ENCODE results near the gene B9D1.

The B9D1 gene

GRCh38 chr17:19306160-19307111 is 56.1 kb downstream of the B9D1 start:
- TF ChIP-seq TAF1 (IDR thresholded peaks at IDR 0.05; ENCODE audit: borderline replicate concordance, insufficient read depth, low read length) (no peak), FOXP2 (optimal IDR thresholded peaks at IDR 0.05; ENCODE audit: borderline replicate concordance, extremely low read depth, extremely low read length, insufficient read depth) (no peak), SIN3A (IDR thresholded peaks at IDR 0.05; ENCODE audit: borderline replicate concordance, insufficient read depth, low read length) (no peak), POLR2AphosphoS5 (IDR thresholded peaks at IDR 0.05; ENCODE audit: low read depth, low read length) (no peak)
- TF ChIP-seq, protein P1, sequence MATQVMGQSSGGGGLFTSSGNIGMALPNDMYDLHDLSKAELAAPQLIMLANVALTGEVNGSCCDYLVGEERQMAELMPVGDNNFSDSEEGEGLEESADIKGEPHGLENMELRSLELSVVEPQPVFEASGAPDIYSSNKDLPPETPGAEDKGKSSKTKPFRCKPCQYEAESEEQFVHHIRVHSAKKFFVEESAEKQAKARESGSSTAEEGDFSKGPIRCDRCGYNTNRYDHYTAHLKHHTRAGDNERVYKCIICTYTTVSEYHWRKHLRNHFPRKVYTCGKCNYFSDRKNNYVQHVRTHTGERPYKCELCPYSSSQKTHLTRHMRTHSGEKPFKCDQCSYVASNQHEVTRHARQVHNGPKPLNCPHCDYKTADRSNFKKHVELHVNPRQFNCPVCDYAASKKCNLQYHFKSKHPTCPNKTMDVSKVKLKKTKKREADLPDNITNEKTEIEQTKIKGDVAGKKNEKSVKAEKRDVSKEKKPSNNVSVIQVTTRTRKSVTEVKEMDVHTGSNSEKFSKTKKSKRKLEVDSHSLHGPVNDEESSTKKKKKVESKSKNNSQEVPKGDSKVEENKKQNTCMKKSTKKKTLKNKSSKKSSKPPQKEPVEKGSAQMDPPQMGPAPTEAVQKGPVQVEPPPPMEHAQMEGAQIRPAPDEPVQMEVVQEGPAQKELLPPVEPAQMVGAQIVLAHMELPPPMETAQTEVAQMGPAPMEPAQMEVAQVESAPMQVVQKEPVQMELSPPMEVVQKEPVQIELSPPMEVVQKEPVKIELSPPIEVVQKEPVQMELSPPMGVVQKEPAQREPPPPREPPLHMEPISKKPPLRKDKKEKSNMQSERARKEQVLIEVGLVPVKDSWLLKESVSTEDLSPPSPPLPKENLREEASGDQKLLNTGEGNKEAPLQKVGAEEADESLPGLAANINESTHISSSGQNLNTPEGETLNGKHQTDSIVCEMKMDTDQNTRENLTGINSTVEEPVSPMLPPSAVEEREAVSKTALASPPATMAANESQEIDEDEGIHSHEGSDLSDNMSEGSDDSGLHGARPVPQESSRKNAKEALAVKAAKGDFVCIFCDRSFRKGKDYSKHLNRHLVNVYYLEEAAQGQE (IDR thresholded peaks at IDR 0.05; ENCODE audit: insufficient read depth in 1 of 2, low read depth in 2 of 2, low read length in 2 of 2), result no peak

DNA sequence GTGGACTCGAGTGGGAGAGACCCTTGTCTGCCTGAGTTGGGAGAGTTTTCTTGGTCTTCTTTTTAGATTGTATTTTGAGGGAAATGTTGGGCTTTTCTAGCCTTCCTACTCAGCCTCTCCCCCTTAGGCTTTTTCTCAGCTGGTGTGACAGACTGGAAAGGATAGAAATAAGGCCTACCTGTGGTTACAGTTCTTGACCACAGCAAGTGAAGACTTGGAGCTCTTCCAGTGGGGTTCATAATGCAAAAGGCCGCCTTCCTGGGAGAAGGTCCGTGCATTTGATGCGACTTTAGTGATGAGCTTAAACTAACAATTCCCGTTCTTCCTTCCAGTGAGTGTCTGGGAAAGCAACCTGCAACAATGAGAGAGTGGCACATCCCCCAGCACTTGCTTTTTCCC is 56.8 kb downstream of the B9D1 start:
- no peak for TF ChIP-seq POLR2AphosphoS5 (IDR thresholded peaks at IDR 0.05; ENCODE audit: low read depth, low read length)
- TF ChIP-seq, protein P1 (IDR thresholded peaks at IDR 0.05; ENCODE audit: insufficient read depth in 1 of 2, low read depth in 2 of 2, low read length in 2 of 2), result no peak
- no peak for TF ChIP-seq TAF1 (IDR thresholded peaks at IDR 0.05; ENCODE audit: borderline replicate concordance, insufficient read depth, low read length)
- TF ChIP-seq SIN3A (IDR thresholded peaks at IDR 0.05; ENCODE audit: borderline replicate concordance, insufficient read depth, low read length), result no peak
- TF ChIP-seq FOXP2 (optimal IDR thresholded peaks at IDR 0.05; ENCODE audit: borderline replicate concordance, extremely low read depth, extremely low read length, insufficient read depth), result no peak

GRCh38 chr17:19305256-19305655 is 57.3 kb downstream of the B9D1 start:
- TF ChIP-seq FOXP2 (optimal IDR thresholded peaks at IDR 0.05; ENCODE audit: borderline replicate concordance, extremely low read depth, extremely low read length, insufficient read depth) (no peak), SIN3A (IDR thresholded peaks at IDR 0.05; ENCODE audit: borderline replicate concordance, insufficient read depth, low read length) (no peak), TAF1 (IDR thresholded peaks at IDR 0.05; ENCODE audit: borderline replicate concordance, insufficient read depth, low read length) (no peak), POLR2AphosphoS5 (IDR thresholded peaks at IDR 0.05; ENCODE audit: low read depth, low read length) (no peak)
- TF ChIP-seq, protein P1 (IDR thresholded peaks at IDR 0.05; ENCODE audit: insufficient read depth in 1 of 2, low read depth in 2 of 2, low read length in 2 of 2), result no peak

DNA sequence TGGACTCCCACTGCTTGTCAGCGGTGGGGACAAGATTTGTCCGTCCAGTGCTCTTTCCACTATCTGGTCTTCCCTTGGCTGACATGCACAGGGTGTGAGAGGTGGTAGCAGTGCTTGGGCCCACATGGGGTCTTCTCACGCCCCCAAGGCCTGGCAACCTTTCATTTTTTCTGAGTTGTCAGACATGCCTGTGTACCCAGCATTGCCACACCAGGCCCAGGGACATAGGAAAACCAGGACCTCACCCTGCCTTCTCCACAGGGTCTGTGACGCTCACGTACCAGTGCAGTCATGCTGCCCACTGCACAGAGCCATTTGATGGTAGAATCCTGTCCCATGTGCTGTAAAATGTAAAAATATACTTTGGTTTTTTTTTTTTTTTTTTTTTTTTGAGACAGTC is 57.8 kb downstream of the B9D1 start:
- TF ChIP-seq POLR2AphosphoS5 (IDR thresholded peaks at IDR 0.05; ENCODE audit: low read depth, low read length) (no peak), SIN3A (IDR thresholded peaks at IDR 0.05; ENCODE audit: borderline replicate concordance, insufficient read depth, low read length) (no peak), FOXP2 (optimal IDR thresholded peaks at IDR 0.05; ENCODE audit: borderline replicate concordance, extremely low read depth, extremely low read length, insufficient read depth) (no peak), TAF1 (IDR thresholded peaks at IDR 0.05; ENCODE audit: borderline replicate concordance, insufficient read depth, low read length) (no peak)
- TF ChIP-seq, protein P1 (IDR thresholded peaks at IDR 0.05; ENCODE audit: insufficient read depth in 1 of 2, low read depth in 2 of 2, low read length in 2 of 2), result no peak

Data from PFSK-1 (cell line).